ENCODE measurements around the gene CD247. TPM values are rescaled to one million over a fixed set of nuclear protein-coding genes. Genes with fewer than 3 reads are reported as not detected.

Gene CD247
- total and polyA plus RNA-seq, 9 of the 15 experiments (the other 6 are each of a cell fraction or from before 2014, with no cell fraction given) = 0.08 to 0.42 (median 0.28) TPM; not detected in 5

DNA sequence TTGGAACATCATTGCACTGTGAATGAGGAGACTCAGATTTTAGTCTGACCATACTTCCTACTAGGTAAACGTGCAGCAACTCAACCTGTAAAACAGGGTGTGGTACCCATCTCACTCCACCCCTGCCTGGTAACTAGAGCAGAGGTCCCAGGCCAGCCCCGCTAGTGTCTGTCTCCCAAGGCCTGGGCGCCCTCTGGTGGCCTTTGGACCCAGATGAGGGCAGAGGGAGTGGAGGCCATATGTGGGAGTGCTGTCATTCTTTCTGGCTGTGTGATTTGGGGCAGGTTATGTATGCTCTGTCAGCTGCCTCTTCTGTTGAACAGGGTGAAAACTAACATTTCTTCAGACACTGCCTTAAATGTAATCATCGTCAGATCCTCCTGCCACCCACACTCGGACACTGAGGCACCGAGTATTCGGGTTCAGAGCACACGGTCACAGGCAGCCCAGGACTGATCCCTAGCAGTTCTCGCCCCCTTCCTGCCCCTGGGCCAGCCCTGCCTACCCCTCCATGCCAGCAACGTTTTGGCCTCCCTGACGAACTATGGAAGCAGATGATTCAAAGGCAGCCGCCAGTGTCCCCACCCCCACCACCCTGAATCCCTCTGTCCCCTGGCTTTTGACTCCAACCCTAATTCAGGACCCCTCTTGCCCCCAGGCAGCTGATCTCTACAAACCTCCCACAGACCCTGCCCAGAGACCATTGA, 76.0 kb downstream of the CD247 start (continued):
- TF ChIP-seq SMC3 (conservative IDR thresholded peaks at IDR 0.05; ENCODE audit: insufficient read depth, low read depth, low read length) (peak; percentile 99), ZNF24 (IDR thresholded peaks at IDR 0.05) (peak; percentile 51; the same call in 1 of the 2 replicates), CHD1 (IDR thresholded peaks at IDR 0.05; ENCODE audit: low read length) (no peak), MEIS2 (IDR thresholded peaks at IDR 0.05; ENCODE audit: partially characterized antibody) (peak; percentile 51), HCFC1 (IDR thresholded peaks at IDR 0.05; ENCODE audit: low read depth, low read length) (0 out of 2 replicates have a peak, but pooled peaks have one; percentile 25), ZNF263 (CRISPR knock-in tag; IDR thresholded peaks at IDR 0.05; ENCODE audit: borderline replicate concordance) (peak; percentile 49; the same call in 1 of the 2 replicates), TCF3 (CRISPR knock-in tag; IDR thresholded peaks at IDR 0.05) (peak; percentile 28; the same call in 1 of the 2 replicates), NR2C2 (CRISPR knock-in tag; IDR thresholded peaks at IDR 0.05) (0 out of 2 replicates have a peak, but pooled peaks have one; percentile 4), NR2C2 (tag; IDR thresholded peaks at IDR 0.05) (no peak), RB1 (IDR thresholded peaks at IDR 0.05; ENCODE audit: low read depth) (peak; percentile 73; the same call in 1 of the 2 replicates), JUND (IDR thresholded peaks at IDR 0.05; ENCODE audit: borderline replicate concordance, low read depth, low read length) (0 out of 2 replicates have a peak, but pooled peaks have one; percentile 15), JUND (tag; IDR thresholded peaks at IDR 0.05; ENCODE audit: borderline replicate concordance, low read depth, low read length) (no peak; the same call in 2 of the 3 replicates), CTBP1 (IDR thresholded peaks at IDR 0.05; ENCODE audit: borderline replicate concordance) (peak; percentile 75; the same call in 1 of the 2 replicates), NR1H2 (CRISPR knock-in tag; IDR thresholded peaks at IDR 0.05) (0 out of 2 replicates have a peak, but pooled peaks have one; percentile 63), THRAP3 (IDR thresholded peaks at IDR 0.05; ENCODE audit: borderline replicate concordance) (no peak), STAG1 (CRISPR knock-in tag; IDR thresholded peaks at IDR 0.05; ENCODE audit: borderline replicate concordance) (peak; percentile 96)
- TF ChIP-seq, protein P1, sequence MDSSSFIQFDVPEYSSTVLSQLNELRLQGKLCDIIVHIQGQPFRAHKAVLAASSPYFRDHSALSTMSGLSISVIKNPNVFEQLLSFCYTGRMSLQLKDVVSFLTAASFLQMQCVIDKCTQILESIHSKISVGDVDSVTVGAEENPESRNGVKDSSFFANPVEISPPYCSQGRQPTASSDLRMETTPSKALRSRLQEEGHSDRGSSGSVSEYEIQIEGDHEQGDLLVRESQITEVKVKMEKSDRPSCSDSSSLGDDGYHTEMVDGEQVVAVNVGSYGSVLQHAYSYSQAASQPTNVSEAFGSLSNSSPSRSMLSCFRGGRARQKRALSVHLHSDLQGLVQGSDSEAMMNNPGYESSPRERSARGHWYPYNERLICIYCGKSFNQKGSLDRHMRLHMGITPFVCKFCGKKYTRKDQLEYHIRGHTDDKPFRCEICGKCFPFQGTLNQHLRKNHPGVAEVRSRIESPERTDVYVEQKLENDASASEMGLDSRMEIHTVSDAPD (CRISPR knock-in tag; IDR thresholded peaks at IDR 0.05) = no peak
- TF ChIP-seq, protein P2, sequence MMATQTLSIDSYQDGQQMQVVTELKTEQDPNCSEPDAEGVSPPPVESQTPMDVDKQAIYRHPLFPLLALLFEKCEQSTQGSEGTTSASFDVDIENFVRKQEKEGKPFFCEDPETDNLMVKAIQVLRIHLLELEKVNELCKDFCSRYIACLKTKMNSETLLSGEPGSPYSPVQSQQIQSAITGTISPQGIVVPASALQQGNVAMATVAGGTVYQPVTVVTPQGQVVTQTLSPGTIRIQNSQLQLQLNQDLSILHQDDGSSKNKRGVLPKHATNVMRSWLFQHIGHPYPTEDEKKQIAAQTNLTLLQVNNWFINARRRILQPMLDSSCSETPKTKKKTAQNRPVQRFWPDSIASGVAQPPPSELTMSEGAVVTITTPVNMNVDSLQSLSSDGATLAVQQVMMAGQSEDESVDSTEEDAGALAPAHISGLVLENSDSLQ (IDR thresholded peaks at IDR 0.05) = peak; percentile 75
- TF ChIP-seq, protein P3, sequence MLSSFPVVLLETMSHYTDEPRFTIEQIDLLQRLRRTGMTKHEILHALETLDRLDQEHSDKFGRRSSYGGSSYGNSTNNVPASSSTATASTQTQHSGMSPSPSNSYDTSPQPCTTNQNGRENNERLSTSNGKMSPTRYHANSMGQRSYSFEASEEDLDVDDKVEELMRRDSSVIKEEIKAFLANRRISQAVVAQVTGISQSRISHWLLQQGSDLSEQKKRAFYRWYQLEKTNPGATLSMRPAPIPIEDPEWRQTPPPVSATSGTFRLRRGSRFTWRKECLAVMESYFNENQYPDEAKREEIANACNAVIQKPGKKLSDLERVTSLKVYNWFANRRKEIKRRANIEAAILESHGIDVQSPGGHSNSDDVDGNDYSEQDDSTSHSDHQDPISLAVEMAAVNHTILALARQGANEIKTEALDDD (IDR thresholded peaks at IDR 0.05) = peak; percentile 93
- TF ChIP-seq, protein P4, sequence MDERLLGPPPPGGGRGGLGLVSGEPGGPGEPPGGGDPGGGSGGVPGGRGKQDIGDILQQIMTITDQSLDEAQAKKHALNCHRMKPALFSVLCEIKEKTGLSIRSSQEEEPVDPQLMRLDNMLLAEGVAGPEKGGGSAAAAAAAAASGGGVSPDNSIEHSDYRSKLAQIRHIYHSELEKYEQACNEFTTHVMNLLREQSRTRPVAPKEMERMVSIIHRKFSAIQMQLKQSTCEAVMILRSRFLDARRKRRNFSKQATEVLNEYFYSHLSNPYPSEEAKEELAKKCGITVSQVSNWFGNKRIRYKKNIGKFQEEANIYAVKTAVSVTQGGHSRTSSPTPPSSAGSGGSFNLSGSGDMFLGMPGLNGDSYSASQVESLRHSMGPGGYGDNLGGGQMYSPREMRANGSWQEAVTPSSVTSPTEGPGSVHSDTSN (CRISPR knock-in tag; IDR thresholded peaks at IDR 0.05; ENCODE audit: low read depth) = no peak
- TF ChIP-seq, protein P4 (tag; conservative IDR thresholded peaks at IDR 0.05; ENCODE audit: low read depth) = peak; percentile 36
